SK-N-SH treated with all-trans-retinoic acid at 6 μM for 48 hours (cell line): ENCODE measurements around the gene ZNF672.

Source experiments
- CSDC2 ChIP-seq: fragments of 250-450 bp; sonication (Bioruptor Pico); IDR thresholded peaks from 2 replicates; pipeline ENCODE4 v1.5.0; 2020; ENCODE audit warnings: mild to moderate bottlenecking, moderate library complexity
- PPARA ChIP-seq: fragments of 250-450 bp; sonication (Bioruptor Pico); IDR thresholded peaks from 2 replicates; pipeline ENCODE4 v1.5.0; 2020; ENCODE audit warnings: mild to moderate bottlenecking, borderline replicate concordance
- RARB ChIP-seq: fragments of 250-450 bp; sonication (Bioruptor Pico); IDR thresholded peaks from 2 replicates; pipeline ENCODE4 v1.8.0; 2021; ENCODE audit warnings: mild to moderate bottlenecking, moderate library complexity
- SNAI2 ChIP-seq: fragments of 250-450 bp; sonication (Bioruptor Pico); IDR thresholded peaks from 2 replicates; pipeline ENCODE4 v1.5.0; 2020; ENCODE audit warnings: mild to moderate bottlenecking, moderate library complexity
- TOX ChIP-seq: fragments of 250-450 bp; sonication (Bioruptor Pico); IDR thresholded peaks from 2 replicates; pipeline ENCODE4 v1.8.0; 2021; ENCODE audit warnings: mild to moderate bottlenecking, moderate library complexity, borderline replicate concordance
- ZC3H10 ChIP-seq: fragments of 250-450 bp; sonication (Bioruptor Pico); IDR thresholded peaks from 2 replicates; pipeline ENCODE4 v1.5.1; 2021; ENCODE audit warnings: mild to moderate bottlenecking, moderate library complexity
- TF ChIP-seq, protein P1 (sequence below): fragments of 250-450 bp; sonication (Bioruptor Pico); IDR thresholded peaks from 2 replicates; pipeline ENCODE4 v1.8.0; 2020; ENCODE audit warnings: mild to moderate bottlenecking, moderate library complexity, borderline replicate concordance

DNA sequence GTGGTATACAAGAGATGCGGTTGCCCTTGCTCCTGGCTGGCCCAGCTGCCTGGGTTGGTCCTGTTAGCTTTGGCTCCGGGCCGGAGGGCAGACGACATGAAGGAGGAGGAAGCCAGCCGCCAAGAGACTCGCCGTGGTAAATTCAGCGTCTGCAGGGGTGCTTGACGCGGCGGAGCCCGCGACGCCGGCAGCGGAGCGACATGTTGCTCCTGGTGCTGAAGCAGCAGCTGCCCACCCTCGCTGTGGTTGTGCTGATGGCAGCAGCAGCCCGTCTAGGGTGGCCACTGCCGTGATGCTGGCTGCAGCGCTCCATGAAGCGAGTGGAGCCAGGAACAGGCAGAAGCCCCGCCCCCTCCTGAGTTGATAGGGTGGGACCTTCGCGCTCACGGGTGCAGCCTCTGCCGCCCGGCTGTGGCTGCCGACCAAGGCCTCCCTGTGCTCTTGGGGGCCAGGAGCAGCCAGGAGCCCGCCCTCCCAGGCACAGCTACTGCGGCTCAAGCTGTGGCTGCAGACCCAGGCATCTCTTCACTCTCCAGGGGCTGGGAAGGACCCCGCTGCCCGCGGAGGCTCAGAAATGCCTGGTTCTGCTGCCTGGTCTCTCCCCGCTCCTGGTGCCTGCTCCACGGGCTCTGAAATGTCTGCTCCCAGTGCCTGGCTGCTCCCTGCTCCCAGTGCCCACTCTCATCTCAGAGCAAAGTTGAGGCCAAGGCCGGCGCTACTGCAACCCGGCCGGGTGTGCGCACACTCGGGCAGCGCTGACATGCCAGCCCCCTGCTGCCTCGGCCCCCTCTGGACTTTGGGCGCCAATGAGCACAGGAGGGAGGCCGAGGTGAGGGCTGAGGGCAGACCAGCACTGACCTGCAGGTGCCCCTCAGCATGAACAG lies 25.2 kb downstream of the ZNF672 start:
- no peak for TF ChIP-seq PPARA (CRISPR knock-in tag)
- TF ChIP-seq, protein P1, sequence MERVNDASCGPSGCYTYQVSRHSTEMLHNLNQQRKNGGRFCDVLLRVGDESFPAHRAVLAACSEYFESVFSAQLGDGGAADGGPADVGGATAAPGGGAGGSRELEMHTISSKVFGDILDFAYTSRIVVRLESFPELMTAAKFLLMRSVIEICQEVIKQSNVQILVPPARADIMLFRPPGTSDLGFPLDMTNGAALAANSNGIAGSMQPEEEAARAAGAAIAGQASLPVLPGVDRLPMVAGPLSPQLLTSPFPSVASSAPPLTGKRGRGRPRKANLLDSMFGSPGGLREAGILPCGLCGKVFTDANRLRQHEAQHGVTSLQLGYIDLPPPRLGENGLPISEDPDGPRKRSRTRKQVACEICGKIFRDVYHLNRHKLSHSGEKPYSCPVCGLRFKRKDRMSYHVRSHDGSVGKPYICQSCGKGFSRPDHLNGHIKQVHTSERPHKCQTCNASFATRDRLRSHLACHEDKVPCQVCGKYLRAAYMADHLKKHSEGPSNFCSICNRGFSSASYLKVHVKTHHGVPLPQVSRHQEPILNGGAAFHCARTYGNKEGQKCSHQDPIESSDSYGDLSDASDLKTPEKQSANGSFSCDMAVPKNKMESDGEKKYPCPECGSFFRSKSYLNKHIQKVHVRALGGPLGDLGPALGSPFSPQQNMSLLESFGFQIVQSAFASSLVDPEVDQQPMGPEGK (CRISPR knock-in tag), result no peak
- no peak for TF ChIP-seq RARB (CRISPR knock-in tag)
- TF ChIP-seq TOX (CRISPR knock-in tag), result no peak
- no peak for TF ChIP-seq ZC3H10
- no peak for TF ChIP-seq SNAI2 (CRISPR knock-in tag)
- no peak for TF ChIP-seq CSDC2 (CRISPR knock-in tag)
